RKO (cell line): Measurements from ENCODE around the gene TMEM47.

Experiments used
- DNase-seq: peaks from one replicate; pipeline ENCODE4 v3.0.0-alpha.2; 2016; ENCODE audit warnings: low spot score

Gene TMEM47

GRCh38 chrX:34585561-34585960 is 71.5 kb downstream of the TMEM47 start:
- DNase-seq, result no peak

GRCh38 chrX:34584781-34585180 is 72.3 kb downstream of the TMEM47 start:
- no peak for DNase-seq

DNA sequence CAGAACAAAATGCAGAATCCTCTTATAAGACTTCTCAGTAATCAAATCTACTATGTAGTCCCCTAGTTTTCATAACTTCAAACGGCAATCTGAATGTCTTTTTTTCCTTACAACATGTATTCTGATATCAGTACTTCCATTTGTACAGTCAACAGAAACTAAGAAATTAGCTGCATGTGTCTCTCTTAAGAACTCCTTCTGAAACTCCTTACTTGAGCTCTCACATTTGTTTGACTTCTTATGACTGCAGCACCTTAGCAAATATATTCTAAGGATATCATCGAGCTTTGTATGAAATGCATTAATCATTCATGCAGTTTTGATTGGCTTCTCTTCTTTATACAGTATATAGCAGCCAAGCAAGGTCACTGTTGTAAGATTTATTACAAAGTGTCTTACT is 77.0 kb downstream of the TMEM47 start:
- DNase-seq, result no peak

DNA sequence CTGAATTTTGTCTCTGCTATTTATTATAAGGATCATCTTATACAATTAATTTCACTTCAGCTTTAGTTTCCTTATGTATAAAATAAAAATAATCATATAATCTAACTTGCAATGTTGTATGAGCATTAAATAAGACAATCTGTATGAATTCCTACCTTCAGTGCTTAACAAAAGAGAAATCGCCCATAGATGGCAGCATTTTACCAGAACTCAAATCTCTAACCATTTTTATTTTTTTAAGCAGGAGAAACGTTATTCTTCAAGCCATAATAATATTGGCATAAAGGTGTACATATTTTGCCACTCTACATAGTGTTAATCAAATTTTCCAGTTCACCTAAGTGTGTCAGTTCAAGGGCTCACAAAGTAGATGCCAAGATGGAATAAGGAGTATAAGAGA is 78.8 kb downstream of the TMEM47 start:
- DNase-seq, result peak; percentile 53
